Stimulated activated CD8-positive, alpha-beta memory T cell treated with anti-CD3 and anti-CD28 coated beads, Interleukin-4, amount 100 ng/mL, for 48 hours (primary cell): ENCODE results near the gene SNED1.
A peak's percentile ranks its signal among the peaks of the same experiment; 100 is the strongest.

ENCODE experiments used
- DNase-seq: peaks from one replicate; pipeline ENCODE4 v3.0.0-alpha.2; 2020

The SNED1 gene

GRCh38 chr2:241068942-241069810, 70.8 kb downstream of the SNED1 start:
- DNase-seq = peak; percentile 13

- DNase-seq = peak; percentile 16
Measured at GRCh38 chr2:241069821-241070281, 71.4 kb downstream of the SNED1 start.

- peak; percentile 11 for DNase-seq
Measured at GRCh38 chr2:241070361-241070760, 71.9 kb downstream of the SNED1 start.

GRCh38 chr2:241070811-241071676, 72.6 kb downstream of the SNED1 start:
- peak; percentile 6 for DNase-seq

- DNase-seq = no peak
Measured at GRCh38 chr2:241071677-241072111, 73.3 kb downstream of the SNED1 start.

- peak; percentile 19 for DNase-seq
Measured at GRCh38 chr2:241072151-241072550, 73.7 kb downstream of the SNED1 start.

- peak; percentile 11 for DNase-seq
Measured at GRCh38 chr2:241072553-241073165, 74.2 kb downstream of the SNED1 start.

- DNase-seq = peak; percentile 18
Measured at GRCh38 chr2:241073166-241074064, 75.0 kb downstream of the SNED1 start.

GRCh38 chr2:241074065-241074818, 75.8 kb downstream of the SNED1 start:
- DNase-seq = peak; percentile 18

- peak; percentile 10 for DNase-seq
Measured at GRCh38 chr2:241074901-241075540, 76.6 kb downstream of the SNED1 start.

- peak; percentile 20 for DNase-seq
Measured at GRCh38 chr2:241080405-241081189, 82.2 kb downstream of the SNED1 start.

- peak; percentile 16 for DNase-seq
Measured at GRCh38 chr2:241081190-241081642, 82.8 kb downstream of the SNED1 start.

GRCh38 chr2:241081643-241082340, 83.4 kb downstream of the SNED1 start:
- DNase-seq = peak; percentile 22

GRCh38 chr2:241082341-241083090, 84.1 kb downstream of the SNED1 start:
- peak; percentile 21 for DNase-seq

GRCh38 chr2:241083091-241083415, 84.6 kb downstream of the SNED1 start:
- DNase-seq = no peak

- DNase-seq = no peak
Measured at GRCh38 chr2:241084856-241085444, 86.5 kb downstream of the SNED1 start.

GRCh38 chr2:241087420-241088268, 89.2 kb downstream of the SNED1 start:
- DNase-seq = no peak
